K562 (cell line): ENCODE measurements around the gene PRPS2. TPM values are rescaled to one million over a fixed set of nuclear protein-coding genes. Genes with fewer than 3 reads are reported as not detected.

Source experiments
- ATAC-seq: fragments of 200-7000 bp; cut with Tn5 transposase; 3 replicates; pipeline ENCODE4 v1.9.1; 2020; ENCODE audit warnings: moderate library complexity
- BruUV-seq: library from RNA; stranded (reverse); fragments of 400-500 nt; replicated peaks from 2 replicates; lab custom pipeline; 2021; lab: Mats Ljungman, UMichigan
- CTCF ChIA-PET: fragments of 300-600 bp; formaldehyde crosslinking; extraction: SDS; loops from one replicate; lab custom pipeline; 2021; ENCODE audit warnings: low intra/inter-chr PET ratio; lab: Yijun Ruan, JAX
- POLR2A ChIA-PET: fragments of 300-600, 350-650 bp; sonication (Branson Sonifier 250); formaldehyde crosslinking; extraction: SDS; loops from one replicate; lab custom pipeline; 2021; ENCODE audit warnings: antibody characterized with exemption, inconsistent platforms; lab: Yijun Ruan, JAX
- DNase-seq, 4 experiments: peaks; one replicate each; pipeline versions ENCODE4 v3.0.0 to v3.0.0-alpha.2; 2011 to 2018; ENCODE audit warnings: low spot score in 3 of 4, mixed read lengths in 3 of 4; ENCODE audit errors: extremely low read depth in 1 of 4
- FAIRE-seq: peaks from 2 replicates; lab custom pipeline; 2011; peaks lifted over from hg19 to GRCh38; lab: Jason Lieb, UNC
- H2AFZ ChIP-seq: 2 replicates; pipeline ENCODE4 v1.6.0; 2011; ENCODE audit warnings: low read depth, low read length, control low read depth, inconsistent platforms
- H3K27ac ChIP-seq: fragments of 200-600 bp; 3 replicates; pipeline ENCODE4 v1.8.0; 2011; ENCODE audit warnings: low read depth, mild to moderate bottlenecking, control low read depth, inconsistent platforms, low read length, moderate library complexity, mixed read lengths; ENCODE audit errors: extremely low read depth
- H3K27me3 ChIP-seq, 2 experiments: fragments of 300-600 bp in 1 of 2; 2 replicates in 1 of 2; 3 replicates in 1 of 2; pipeline versions ENCODE4 v1.6.0 to v1.8.0; 2011; ENCODE audit warnings: inconsistent platforms in 2 of 2, low read length in 2 of 2, mild to moderate bottlenecking in 1 of 2, mixed read lengths in 1 of 2, moderate library complexity in 1 of 2; ENCODE audit not compliant: control insufficient read depth in 2 of 2, insufficient read depth in 2 of 2
- H3K36me3 ChIP-seq: fragments of 300-600 bp; 3 replicates; pipeline ENCODE4 v1.8.0; 2011; ENCODE audit warnings: mild to moderate bottlenecking, low read length, inconsistent platforms; ENCODE audit not compliant: control insufficient read depth, insufficient read depth
- H3K4me1 ChIP-seq, 2 experiments: fragments of 200-600 bp in 1 of 2; replicated peaks in 1 of 2; 2 replicates in 1 of 2; 3 replicates in 1 of 2; pipeline versions ENCODE4 v1.5.1 to v1.8.0; 2011; ENCODE audit warnings: inconsistent platforms in 2 of 2, low read length in 2 of 2, mild to moderate bottlenecking in 1 of 2, mixed read lengths in 1 of 2, moderate library complexity in 1 of 2; ENCODE audit not compliant: control insufficient read depth in 2 of 2, insufficient read depth in 2 of 2
- H3K4me2 ChIP-seq: 2 replicates; pipeline ENCODE4 v1.6.1; 2011; ENCODE audit warnings: low read length, control low read depth, inconsistent platforms, mixed read lengths; ENCODE audit not compliant: insufficient read depth
- H3K4me3 ChIP-seq: fragments of 200-600 bp; sonication (generic), shearing (Covaris generic); 2 replicates; pipeline ENCODE4 v1.5.1; 2016; ENCODE audit warnings: control low read depth, inconsistent platforms
- H3K79me2 ChIP-seq: fragments of 200-600 bp; 3 replicates; pipeline ENCODE4 v1.8.0; 2011; ENCODE audit warnings: low read length, inconsistent platforms; ENCODE audit not compliant: control insufficient read depth, insufficient read depth
- H3K9ac ChIP-seq, 2 experiments: 2 replicates each; pipeline versions ENCODE4 v1.6.0 to v1.6.1; 2011; ENCODE audit warnings: low read depth in 2 of 2, low read length in 2 of 2, control low read depth in 1 of 2, inconsistent platforms in 1 of 2, mild to moderate bottlenecking in 1 of 2, mixed read lengths in 1 of 2; ENCODE audit not compliant: insufficient read depth in 1 of 2
- H3K9me1 ChIP-seq: one replicate; pipeline ENCODE4 v1.6.0; 2011; ENCODE audit warnings: inconsistent platforms, mild to moderate bottlenecking, low read length, moderate library complexity; ENCODE audit not compliant: control insufficient read depth, insufficient read depth
- H3K9me3 ChIP-seq: replicated peaks from 2 replicates; pipeline ENCODE4 v1.5.1; 2011; ENCODE audit warnings: low read depth, low read length, inconsistent platforms; ENCODE audit not compliant: control insufficient read depth, insufficient read depth
- H4K20me1 ChIP-seq: replicated peaks from 2 replicates; pipeline ENCODE4 v1.6.1; 2011; ENCODE audit warnings: low read length, inconsistent platforms, mixed read lengths; ENCODE audit not compliant: control insufficient read depth, insufficient read depth
- GATA2 ChIP-seq: sonication (generic); formaldehyde crosslinking; IDR thresholded peaks from 2 replicates; pipeline ENCODE4 v1.4.0; 2020; ENCODE audit warnings: mild to moderate bottlenecking, missing genetic modification reagents
- HDGF ChIP-seq: fragments of 450-650 bp; IDR thresholded peaks from 2 replicates; pipeline ENCODE4 v1.6.1; 2016
- IRF1 ChIP-seq: sonication (generic); formaldehyde crosslinking; IDR thresholded peaks from 2 replicates; pipeline ENCODE4 v1.8.0; 2022; ENCODE audit warnings: missing genetic modification reagents, mild to moderate bottlenecking, borderline replicate concordance
- MEF2D ChIP-seq: conservative IDR thresholded peaks from 2 replicates; pipeline ENCODE4 v1.6.1; 2016; ENCODE audit warnings: low read depth, missing genetic modification characterization, missing compliant biosample characterization
- MLLT1 ChIP-seq, 2 experiments: fragments of 450-650 bp; IDR thresholded peaks; 2 replicates each; pipeline ENCODE4 v1.6.1; 2016
- NR2C1 ChIP-seq, 2 experiments: fragments of 450-650 bp; IDR thresholded peaks; 2 replicates each; pipeline ENCODE4 v1.6.1; 2017; ENCODE audit warnings: mild to moderate bottlenecking in 2 of 2, antibody characterized with exemption in 1 of 2, inconsistent platforms in 1 of 2, missing compliant biosample characterization in 1 of 2, missing genetic modification characterization in 1 of 2
- PHTF2 ChIP-seq: fragments of 250-450 bp; sonication (Bioruptor Pico); IDR thresholded peaks from 2 replicates; pipeline ENCODE4 v1.5.0; 2021; ENCODE audit warnings: mild to moderate bottlenecking
- REST ChIP-seq, 2 experiments: fragments of 450-650 bp; formaldehyde crosslinking in 1 of 2; IDR thresholded peaks; 2 replicates each; pipeline versions ENCODE4 v1.4.0 to v1.6.1; 2014 to 2020; ENCODE audit warnings: mild to moderate bottlenecking in 2 of 2, borderline replicate concordance in 1 of 2, low read depth in 1 of 2
- TCFL5 ChIP-seq: fragments of 250-450 bp; sonication (Bioruptor Pico); conservative IDR thresholded peaks from 2 replicates; pipeline ENCODE4 v1.6.1; 2021; ENCODE audit warnings: mild to moderate bottlenecking, moderate library complexity, matching md5 sums
- ZNF143 ChIP-seq: sonication (generic); formaldehyde crosslinking; IDR thresholded peaks from 2 replicates; pipeline ENCODE4 v1.9.0; 2022; ENCODE audit warnings: mild to moderate bottlenecking, missing genetic modification reagents
- ZNF324 ChIP-seq: fragments of 250-450 bp; sonication (Bioruptor Pico); IDR thresholded peaks from 2 replicates; pipeline ENCODE4 v1.4.0; 2020; ENCODE audit warnings: mild to moderate bottlenecking
- WGBS: fragments of 100-300 bp; shearing (Covaris generic); methylation state at CpG from one replicate; pipeline ENCODE4 v1.1.6; 2016; ENCODE audit warnings: low coverage, mixed read lengths; ENCODE audit not compliant: insufficient coverage; ENCODE audit errors: missing lambda C conversion rate; 5-methylcytosine and 5-hydroxymethylcytosine counted together
- in situ Hi-C: fragments of 300-500 bp; cut with MboI; formaldehyde crosslinking; loops from 4 replicates; pipeline ENCODE4 v1.15.0; 2018; ENCODE audit warnings: inconsistent platforms, mixed read lengths
- intact Hi-C: fragments of 100-400 bp; cut with micrococcal nuclease; formaldehyde crosslinking; loops from 2 replicates; pipeline ENCODE4 v1.14.2; 2022
- polyA plus RNA-seq, 8 experiments: library from polyadenylated mRNA; depleted of rRNA in 4 of 8; stranded (reverse) in 5 of 8; unstranded in 3 of 8; fragments of >200 nt; fragmentation: Nextera tagmentation in 2 of 8; fragmentation: Illumina TruSeq in 1 of 8; extraction: Ambion mirVana in 2 of 8; extraction: Trizol in 1 of 8; gene quantifications; 2 replicates each; pipeline versions ENCODE4 v1.2.1 to v1.2.3, GENCODE V29; 2011 to 2014; ENCODE audit warnings: inconsistent platforms in 1 of 8, missing spikeins in 1 of 8
- total RNA-seq, 7 experiments: library from RNA; depleted of rRNA in 6 of 7; stranded (reverse); fragments of >200 nt in 6 of 7; fragmentation: Illumina TruSeq in 2 of 7; extraction: Trizol in 2 of 7; gene quantifications; 2 replicates each; pipeline versions ENCODE4 v1.2.1 to v1.2.3, GENCODE V29; 2011 to 2021; ENCODE audit warnings: low replicate concordance in 1 of 7

The PRPS2 gene
- total and polyA plus RNA-seq, 9 of the 15 experiments (the other 6 are each of a cell fraction or from before 2014, with no cell fraction given) = 50.3 to 85.0 (median 62.1) TPM

GRCh38 chrX:12741416-12741815 lies 49.8 kb upstream of the PRPS2 start:
- H3K4me3 ChIP-seq = no peak overlapping the region
- intact Hi-C loops (no loop called here), in situ Hi-C loops (no loop called here)
- H3K9me3 ChIP-seq = no peaks in the 10 kb centered on the region
- H3K4me1 ChIP-seq = no peaks in the 10 kb centered on the region
- ATAC-seq = no peak
- no peaks in the 10 kb centered on the region for H3K9me1 ChIP-seq
- CTCF ChIA-PET = no interaction called here
- H3K9ac ChIP-seq = no peak overlapping the region
- no peak overlapping the region for H3K27ac ChIP-seq
- 2% methylated on average over 6 of the region's 6 CpGs for WGBS
- no TSS peak for BruUV-seq
- POLR2A ChIA-PET = no interaction called here
- TF ChIP-seq REST (IDR thresholded peaks at IDR 0.05; ENCODE audit: borderline replicate concordance) (no peak), REST (CRISPR knock-in tag; IDR thresholded peaks at IDR 0.05; ENCODE audit: low read depth) (no peak), IRF1 (CRISPR knock-in tag) (no peak), GATA2 (no peak), MEF2D (no peak), TCFL5 (CRISPR knock-in tag) (no peak), HDGF (no peak), PHTF2 (CRISPR knock-in tag) (no peak), ZNF143 (CRISPR knock-in tag) (no peak), MLLT1 (IDR thresholded peaks at IDR 0.05) (no peak), ZNF324 (no peak), NR2C1 (IDR thresholded peaks at IDR 0.05) (no peak), NR2C1 (tag; IDR thresholded peaks at IDR 0.05) (no peak)
- no peak overlapping the region for H3K4me2 ChIP-seq
- 0 out of 5 replicates have a peak, but pooled peaks cover 0 to 4% of the 10 kb centered on the region in 2 experiments for H3K27me3 ChIP-seq
- no peak for DNase-seq
- H3K36me3 ChIP-seq = no peaks in the 10 kb centered on the region
- no peak overlapping the region for H2AFZ ChIP-seq
- no peak for FAIRE-seq
- no peaks in the 10 kb centered on the region for H4K20me1 ChIP-seq
- no peaks in the 10 kb centered on the region for H3K79me2 ChIP-seq
